ENCODE measurements around the gene BNC2. TPM values are rescaled to one million over a fixed set of nuclear protein-coding genes. Genes with fewer than 3 reads are reported as not detected.

Gene BNC2
- total RNA-seq, 1 experiment from 2014 or later, result 5.7 TPM

GRCh38 chr9:16368237-16369087 lies 502.0 kb downstream of the BNC2 start:
- Histone ChIP-seq H3K27ac (ENCODE audit: low read length) (no peak overlapping the region), H3K36me3 (ENCODE audit: control insufficient read depth, insufficient read depth, low read length) (no peaks in the 10 kb centered on the region), H3K4me3 (ENCODE audit: low read depth in 2 of 2, low read length in 2 of 2) (no peak overlapping the region), H3K4me1 (ENCODE audit: control insufficient read depth, insufficient read depth, low read length) (no peaks in the 10 kb centered on the region), H3K27me3 (ENCODE audit: control insufficient read depth, insufficient read depth, low read length) (no peaks in the 10 kb centered on the region), H3K9me3 (ENCODE audit: control insufficient read depth, insufficient read depth, low read depth, low read length) (no peaks in the 10 kb centered on the region)
- intact Hi-C loops (cut with micrococcal nuclease; ENCODE audit: unreplicated experiment), result no loop called here
- ChIA-PET POLR2A (no interaction called here), CTCF (no interaction called here)
- in situ Hi-C loops (cut with HindIII; ENCODE audit: low pct_unique_long_range_greater_than_20kb, low sequenced_read_pairs), result no loop called here
- no peak for TF ChIP-seq REST (IDR thresholded peaks at IDR 0.05; ENCODE audit: insufficient read depth in 1 of 2, low read depth in 2 of 2, low read length in 1 of 2)
- no peak for TF ChIP-seq TCF7L2 (IDR thresholded peaks at IDR 0.05; ENCODE audit: low read depth, low read length)
- TF ChIP-seq SIN3A (IDR thresholded peaks at IDR 0.05; ENCODE audit: borderline replicate concordance, insufficient read depth, low read depth, low read length), result no peak
- TF ChIP-seq, protein P1, sequence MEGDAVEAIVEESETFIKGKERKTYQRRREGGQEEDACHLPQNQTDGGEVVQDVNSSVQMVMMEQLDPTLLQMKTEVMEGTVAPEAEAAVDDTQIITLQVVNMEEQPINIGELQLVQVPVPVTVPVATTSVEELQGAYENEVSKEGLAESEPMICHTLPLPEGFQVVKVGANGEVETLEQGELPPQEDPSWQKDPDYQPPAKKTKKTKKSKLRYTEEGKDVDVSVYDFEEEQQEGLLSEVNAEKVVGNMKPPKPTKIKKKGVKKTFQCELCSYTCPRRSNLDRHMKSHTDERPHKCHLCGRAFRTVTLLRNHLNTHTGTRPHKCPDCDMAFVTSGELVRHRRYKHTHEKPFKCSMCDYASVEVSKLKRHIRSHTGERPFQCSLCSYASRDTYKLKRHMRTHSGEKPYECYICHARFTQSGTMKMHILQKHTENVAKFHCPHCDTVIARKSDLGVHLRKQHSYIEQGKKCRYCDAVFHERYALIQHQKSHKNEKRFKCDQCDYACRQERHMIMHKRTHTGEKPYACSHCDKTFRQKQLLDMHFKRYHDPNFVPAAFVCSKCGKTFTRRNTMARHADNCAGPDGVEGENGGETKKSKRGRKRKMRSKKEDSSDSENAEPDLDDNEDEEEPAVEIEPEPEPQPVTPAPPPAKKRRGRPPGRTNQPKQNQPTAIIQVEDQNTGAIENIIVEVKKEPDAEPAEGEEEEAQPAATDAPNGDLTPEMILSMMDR (IDR thresholded peaks at IDR 0.05), result no peak
- TF ChIP-seq POLR2AphosphoS5 (IDR thresholded peaks at IDR 0.05; ENCODE audit: low read depth, low read length), result no peak
- ATAC-seq (no peak), DNase-seq (ENCODE audit: low read depth, low spot score) (no peak)
- no TSS peak for BruUV-seq (replicated peaks)

GRCh38 chr9:16367605-16368231 lies 502.8 kb downstream of the BNC2 start:
- Histone ChIP-seq H3K27ac (ENCODE audit: low read length) (no peak overlapping the region), H3K9me3 (ENCODE audit: control insufficient read depth, insufficient read depth, low read depth, low read length) (no peaks in the 10 kb centered on the region), H3K4me1 (ENCODE audit: control insufficient read depth, insufficient read depth, low read length) (no peaks in the 10 kb centered on the region), H3K27me3 (ENCODE audit: control insufficient read depth, insufficient read depth, low read length) (no peaks in the 10 kb centered on the region), H3K36me3 (ENCODE audit: control insufficient read depth, insufficient read depth, low read length) (no peaks in the 10 kb centered on the region), H3K4me3 (ENCODE audit: low read depth in 2 of 2, low read length in 2 of 2) (no peak overlapping the region)
- in situ Hi-C loops (cut with HindIII; ENCODE audit: low pct_unique_long_range_greater_than_20kb, low sequenced_read_pairs) (no loop called here), intact Hi-C loops (cut with micrococcal nuclease; ENCODE audit: unreplicated experiment) (no loop called here)
- POLR2A ChIA-PET, result no interaction called here
- no TSS peak for BruUV-seq (replicated peaks)
- ATAC-seq (no peak), DNase-seq (ENCODE audit: low read depth, low spot score) (no peak)
- CTCF ChIA-PET, result no interaction called here
- TF ChIP-seq, protein P1 (IDR thresholded peaks at IDR 0.05), result no peak
- TF ChIP-seq SIN3A (IDR thresholded peaks at IDR 0.05; ENCODE audit: borderline replicate concordance, insufficient read depth, low read depth, low read length), result no peak
- TF ChIP-seq TCF7L2 (IDR thresholded peaks at IDR 0.05; ENCODE audit: low read depth, low read length), result no peak
- no peak for TF ChIP-seq REST (IDR thresholded peaks at IDR 0.05; ENCODE audit: insufficient read depth in 1 of 2, low read depth in 2 of 2, low read length in 1 of 2)
- TF ChIP-seq POLR2AphosphoS5 (IDR thresholded peaks at IDR 0.05; ENCODE audit: low read depth, low read length), result no peak

Data from Panc1 (cell line).